IPS-18c (cell line): Measurements from ENCODE around the gene NDUFAF7.
A peak's percentile ranks its signal among the peaks of the same experiment; 100 is the strongest.
"Not testable (repeated sequence)": the region's sequence is repeated elsewhere in the genome, so short reads cannot be mapped to it uniquely, and the experiment has no call there.

ENCODE experiments used
- H3K4me3 ChIP-seq: 2 replicates; pipeline ENCODE4 v1.7.0; 2013; ENCODE audit warnings: low read depth, mild to moderate bottlenecking, low read length, moderate library complexity; ENCODE audit not compliant: insufficient read depth
- H3K9me3 ChIP-seq: one replicate; pipeline ENCODE4 v1.6.1; 2013; ENCODE audit warnings: mild to moderate bottlenecking, low read length, moderate library complexity; ENCODE audit not compliant: control insufficient read depth, insufficient read depth

The NDUFAF7 gene, protein sequence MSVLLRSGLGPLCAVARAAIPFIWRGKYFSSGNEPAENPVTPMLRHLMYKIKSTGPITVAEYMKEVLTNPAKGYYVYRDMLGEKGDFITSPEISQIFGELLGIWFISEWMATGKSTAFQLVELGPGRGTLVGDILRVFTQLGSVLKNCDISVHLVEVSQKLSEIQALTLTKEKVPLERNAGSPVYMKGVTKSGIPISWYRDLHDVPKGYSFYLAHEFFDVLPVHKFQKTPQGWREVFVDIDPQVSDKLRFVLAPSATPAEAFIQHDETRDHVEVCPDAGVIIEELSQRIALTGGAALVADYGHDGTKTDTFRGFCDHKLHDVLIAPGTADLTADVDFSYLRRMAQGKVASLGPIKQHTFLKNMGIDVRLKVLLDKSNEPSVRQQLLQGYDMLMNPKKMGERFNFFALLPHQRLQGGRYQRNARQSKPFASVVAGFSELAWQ

DNA sequence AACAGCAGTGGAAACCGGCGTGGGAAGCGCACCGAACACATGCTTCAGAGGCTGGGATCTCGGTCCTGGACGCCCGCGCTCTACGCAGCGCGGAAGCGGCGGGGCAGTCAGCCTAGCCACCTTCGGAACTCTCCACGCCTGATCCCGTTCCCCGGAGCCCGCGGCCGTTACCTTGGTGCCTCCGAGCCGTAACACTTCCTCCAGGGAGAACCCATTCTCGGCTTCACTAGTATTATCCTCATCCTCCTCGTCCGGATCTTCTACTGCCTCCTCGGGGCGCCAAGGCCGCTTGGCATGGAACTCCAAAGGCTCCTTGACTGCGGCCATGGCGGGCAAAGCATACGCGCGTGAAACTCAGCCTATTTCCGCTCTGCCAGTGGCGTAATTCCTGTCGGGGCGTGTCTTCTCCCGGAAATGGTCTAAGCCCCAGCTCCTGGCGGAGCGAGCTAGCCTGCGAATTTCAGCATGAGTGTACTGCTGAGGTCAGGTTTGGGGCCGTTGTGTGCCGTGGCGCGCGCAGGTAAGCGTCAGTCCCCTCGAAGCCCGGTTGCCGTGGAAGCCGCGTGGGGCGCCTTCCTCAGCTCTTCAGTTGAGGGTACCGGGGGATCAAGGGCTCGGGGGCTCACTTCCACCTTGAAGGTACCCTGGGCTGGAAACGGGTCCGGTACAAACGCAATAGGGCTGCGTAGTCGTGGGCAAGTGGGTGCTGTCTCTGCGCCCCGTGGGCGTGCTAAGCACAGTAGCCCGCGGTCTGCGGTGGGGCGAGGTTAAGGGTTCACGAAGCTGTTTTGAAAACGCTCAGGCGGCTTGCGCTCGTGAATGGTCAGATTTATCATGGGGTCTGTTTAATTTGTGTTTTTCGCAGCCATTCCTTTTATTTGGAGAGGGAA is at the start of gene NDUFAF7, which contains the start of gene CEBPZ:
Gene NDUFAF7, plus strand, starts transcription at position 418 of the 890 bp plus-strand sequence. Its CDS starts 48 bp downstream, at position 466.
Gene CEBPZ, minus strand, starts transcription at position 356 of the 890 bp plus-strand sequence. Its CDS starts 29 bp downstream, at position 327.
- no peaks in the 10 kb centered on the region for H3K9me3 ChIP-seq
- peak within 1 kb of the TSS; percentile 94 for H3K4me3 ChIP-seq

DNA sequence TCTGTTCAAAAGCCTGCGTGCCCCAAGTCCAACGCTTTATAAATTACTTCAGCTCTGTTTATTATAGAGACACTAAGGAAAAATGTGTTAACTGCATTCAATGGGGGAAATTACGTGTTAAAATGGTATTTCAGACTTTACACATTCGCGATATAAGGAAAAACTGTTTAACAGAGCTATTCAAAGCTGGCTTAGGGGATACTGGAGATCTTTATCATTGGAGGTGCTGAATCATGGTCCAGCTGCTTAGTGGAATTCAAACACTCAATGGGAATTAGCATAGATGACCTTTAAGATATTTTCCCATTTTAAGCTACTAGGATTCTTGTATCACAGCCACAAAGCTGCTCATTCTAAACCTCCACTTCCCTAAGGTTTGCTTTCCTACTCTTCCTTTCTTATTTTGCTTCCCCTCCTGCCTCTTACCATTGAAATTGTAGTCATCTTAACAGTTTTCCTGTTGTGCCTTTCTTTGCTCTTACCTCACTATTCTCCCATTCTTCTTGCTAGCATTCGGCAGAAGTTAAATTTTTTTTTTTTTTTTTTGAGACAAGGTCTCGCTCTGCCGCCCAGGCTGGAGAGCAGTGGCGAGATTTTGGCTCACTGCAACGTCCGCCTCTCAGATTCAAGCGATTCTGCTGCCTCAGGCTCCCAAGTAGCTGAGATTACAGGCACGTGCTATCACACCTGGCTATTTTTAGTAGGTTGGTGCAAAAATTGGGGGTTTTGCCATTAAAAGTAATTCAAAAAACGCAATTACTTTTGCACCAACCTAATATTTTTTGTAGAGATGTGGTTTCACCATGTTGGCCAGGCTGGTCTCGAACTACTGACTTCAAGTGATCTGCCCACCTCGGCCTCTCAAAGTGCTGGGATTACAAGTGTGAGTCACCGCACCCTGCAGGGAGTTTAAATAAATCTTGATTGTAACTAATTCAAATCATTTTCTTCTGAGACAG is 49.5 kb upstream of the NDUFAF7 start:
- Histone ChIP-seq H3K9me3 (no peaks in the 10 kb centered on the region), H3K4me3 (no peak overlapping the region)

DNA sequence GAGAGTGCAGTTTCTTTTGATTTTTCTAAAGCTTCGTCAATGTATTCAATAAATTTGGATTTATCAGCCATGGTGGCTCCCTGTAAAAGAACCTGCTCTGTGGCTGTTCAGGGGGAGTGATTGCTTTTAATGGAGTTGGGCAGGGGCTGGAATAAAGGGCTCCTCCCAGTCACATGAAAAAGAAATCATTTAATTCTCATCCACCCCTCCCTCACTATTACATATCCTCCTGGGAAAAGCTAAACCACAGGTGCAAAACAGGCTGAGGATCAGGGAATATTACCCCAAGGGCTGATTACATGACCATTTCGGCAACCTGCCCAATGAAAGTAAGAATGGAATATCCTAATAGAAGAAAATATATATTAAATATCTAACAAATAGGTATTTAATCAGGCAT is 42.9 kb upstream of the NDUFAF7 start, which contains the start of gene SULT6B1:
Gene SULT6B1, minus strand, starts transcription at position 101 of the 400 bp plus-strand sequence. Its CDS starts 30 bp downstream, at position 71.
- Histone ChIP-seq H3K9me3 (no peaks in the 10 kb centered on the region), H3K4me3 (no peak within 1 kb of the TSS)

DNA sequence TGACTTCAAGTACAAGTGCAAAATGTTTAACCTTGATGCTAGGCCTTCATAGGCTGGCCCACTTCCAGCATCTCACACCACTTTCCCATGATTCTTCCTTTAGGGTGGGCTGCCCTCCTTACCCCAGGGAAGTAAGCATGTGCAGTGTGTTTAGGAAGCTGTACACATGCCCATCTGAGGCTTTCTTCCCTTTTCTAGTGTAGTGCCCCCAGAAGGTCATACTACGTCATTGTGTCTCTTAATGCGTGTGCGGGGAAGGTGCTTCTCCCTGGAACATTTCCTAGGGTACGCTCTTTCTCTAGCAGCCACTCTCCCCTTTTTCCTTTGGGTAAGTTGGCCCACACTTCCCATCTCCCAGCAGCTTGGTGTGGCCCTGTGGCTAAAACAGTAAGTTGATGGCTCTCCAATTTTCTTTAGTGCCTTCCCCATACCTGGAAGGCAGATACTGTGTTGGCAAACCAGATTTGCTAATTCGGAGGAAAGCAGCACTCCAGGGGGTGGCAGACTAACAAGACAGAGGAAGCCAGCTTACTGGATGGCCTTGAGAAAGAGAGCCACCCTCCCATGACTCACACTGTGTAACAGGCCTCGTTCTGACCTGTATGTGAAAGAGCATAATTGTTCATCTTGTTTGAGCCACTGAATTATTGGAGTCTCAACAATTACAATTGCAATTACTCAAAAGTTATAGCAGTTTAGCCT is 41.9 kb upstream of the NDUFAF7 start:
- H3K9me3 ChIP-seq = no peaks in the 10 kb centered on the region

DNA sequence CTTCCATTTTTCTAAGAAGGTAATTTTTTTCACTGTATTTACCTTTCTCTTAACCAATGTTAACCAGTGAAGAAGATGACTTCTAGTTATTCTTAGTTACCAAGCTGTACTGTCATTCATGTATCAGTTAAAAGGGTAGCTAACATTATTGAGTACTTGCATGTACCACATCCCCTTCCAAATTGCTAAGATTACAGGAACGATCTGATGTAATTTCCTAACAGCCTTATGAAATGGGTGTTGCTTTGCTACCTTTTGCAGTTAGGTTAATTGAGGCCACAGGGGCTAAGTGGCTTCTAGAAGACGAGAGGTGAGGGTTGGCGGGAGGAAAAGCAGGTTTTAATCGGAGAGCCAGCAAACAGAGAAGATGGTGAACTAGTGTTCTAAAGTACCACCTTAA is 41.2 kb upstream of the NDUFAF7 start:
- Histone ChIP-seq H3K9me3 (no peaks in the 10 kb centered on the region), H3K4me3 (no peak overlapping the region)

More for the DNA sequence above, 41.9 kb upstream of the NDUFAF7 start:
- H3K4me3 ChIP-seq = no peak overlapping the region

DNA sequence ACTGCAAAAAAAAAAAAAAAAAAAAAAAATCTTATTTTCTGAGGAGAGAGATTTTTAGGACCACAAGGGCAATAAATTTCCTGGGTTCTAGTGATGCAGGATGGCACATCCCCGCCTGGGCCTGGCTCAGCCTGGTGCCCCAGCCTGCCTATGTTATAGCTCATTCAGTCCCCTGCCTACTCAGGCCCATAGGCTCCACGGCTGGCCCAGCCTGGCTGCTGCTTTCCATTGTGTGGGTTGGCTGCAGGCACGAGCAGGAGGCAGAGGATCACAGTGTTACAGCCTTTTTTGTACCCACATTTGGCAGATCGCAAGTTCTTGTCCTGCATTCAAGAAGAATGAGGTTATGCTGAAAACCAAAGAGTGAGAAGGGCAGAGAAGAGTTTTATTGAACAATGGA is 40.2 kb upstream of the NDUFAF7 start:
- Histone ChIP-seq H3K4me3 (no peak overlapping the region), H3K9me3 (no peaks in the 10 kb centered on the region)

DNA sequence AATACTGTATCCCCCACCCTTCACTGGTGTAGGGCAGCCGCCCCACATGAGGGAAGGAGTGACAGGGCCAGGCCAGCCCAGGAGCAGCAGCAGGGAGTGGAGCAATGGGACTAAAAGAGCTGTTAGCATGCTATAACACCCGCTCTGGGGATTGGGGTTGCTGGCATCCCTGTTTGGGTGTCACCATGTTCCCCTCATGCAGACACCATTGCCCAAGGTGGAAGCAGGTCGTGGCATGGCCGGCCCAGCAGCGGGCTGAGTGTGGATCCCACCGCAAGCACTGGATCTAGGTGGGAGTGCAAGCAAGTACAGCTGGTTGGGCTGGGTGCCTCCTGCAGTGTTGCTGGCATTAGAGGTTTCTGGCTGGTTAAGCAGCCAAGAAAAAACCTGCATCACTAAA is 39.7 kb upstream of the NDUFAF7 start:
- Histone ChIP-seq H3K9me3 (no peaks in the 10 kb centered on the region), H3K4me3 (no peak overlapping the region)

DNA sequence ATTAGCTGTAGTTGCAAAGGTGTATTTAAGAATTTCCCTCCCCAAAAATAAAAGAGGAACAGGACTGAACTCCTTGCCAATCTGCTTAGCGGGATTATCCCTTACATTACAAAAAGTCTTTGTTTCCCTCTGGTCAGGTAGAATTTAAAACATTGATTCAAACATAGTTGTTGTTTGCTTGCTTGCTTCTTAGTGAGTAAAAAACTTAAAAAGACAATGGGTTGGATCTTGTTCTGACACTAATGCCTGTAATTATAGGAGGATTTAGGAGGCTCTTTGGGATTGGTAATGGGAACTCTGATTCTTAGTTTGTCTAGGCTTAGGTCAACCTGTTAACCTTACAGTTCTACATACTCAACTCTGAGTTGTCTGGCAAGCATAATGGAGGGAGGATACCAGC is 38.9 kb upstream of the NDUFAF7 start:
- Histone ChIP-seq H3K4me3 (no peak overlapping the region), H3K9me3 (no peaks in the 10 kb centered on the region)

DNA sequence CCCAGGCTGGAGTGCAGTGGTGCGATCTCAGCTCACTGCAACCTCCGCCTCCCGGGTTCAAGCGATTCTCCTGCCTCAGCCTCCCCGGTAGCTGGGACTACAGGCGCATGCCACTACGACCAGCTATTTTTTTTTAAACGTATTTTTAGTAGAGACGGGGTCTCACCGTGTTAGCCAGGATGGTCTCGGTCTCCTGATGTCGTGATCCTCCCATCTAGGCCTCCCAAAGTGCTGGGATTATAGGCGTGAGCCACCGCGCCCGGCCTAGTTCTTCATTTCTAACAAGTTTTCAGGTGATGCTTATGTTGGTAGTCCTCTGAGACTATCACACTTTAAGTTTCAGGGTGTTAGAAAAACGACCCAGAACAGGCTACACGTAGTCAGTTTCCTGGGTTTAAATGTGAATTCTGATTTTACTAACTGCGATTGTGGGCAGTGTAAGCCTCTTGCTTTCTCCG is 35.6 kb upstream of the NDUFAF7 start:
- H3K9me3 ChIP-seq = not testable (repeated sequence)
- peak overlapping the region; percentile 79; the same call in 1 of the 2 replicates for H3K4me3 ChIP-seq

DNA sequence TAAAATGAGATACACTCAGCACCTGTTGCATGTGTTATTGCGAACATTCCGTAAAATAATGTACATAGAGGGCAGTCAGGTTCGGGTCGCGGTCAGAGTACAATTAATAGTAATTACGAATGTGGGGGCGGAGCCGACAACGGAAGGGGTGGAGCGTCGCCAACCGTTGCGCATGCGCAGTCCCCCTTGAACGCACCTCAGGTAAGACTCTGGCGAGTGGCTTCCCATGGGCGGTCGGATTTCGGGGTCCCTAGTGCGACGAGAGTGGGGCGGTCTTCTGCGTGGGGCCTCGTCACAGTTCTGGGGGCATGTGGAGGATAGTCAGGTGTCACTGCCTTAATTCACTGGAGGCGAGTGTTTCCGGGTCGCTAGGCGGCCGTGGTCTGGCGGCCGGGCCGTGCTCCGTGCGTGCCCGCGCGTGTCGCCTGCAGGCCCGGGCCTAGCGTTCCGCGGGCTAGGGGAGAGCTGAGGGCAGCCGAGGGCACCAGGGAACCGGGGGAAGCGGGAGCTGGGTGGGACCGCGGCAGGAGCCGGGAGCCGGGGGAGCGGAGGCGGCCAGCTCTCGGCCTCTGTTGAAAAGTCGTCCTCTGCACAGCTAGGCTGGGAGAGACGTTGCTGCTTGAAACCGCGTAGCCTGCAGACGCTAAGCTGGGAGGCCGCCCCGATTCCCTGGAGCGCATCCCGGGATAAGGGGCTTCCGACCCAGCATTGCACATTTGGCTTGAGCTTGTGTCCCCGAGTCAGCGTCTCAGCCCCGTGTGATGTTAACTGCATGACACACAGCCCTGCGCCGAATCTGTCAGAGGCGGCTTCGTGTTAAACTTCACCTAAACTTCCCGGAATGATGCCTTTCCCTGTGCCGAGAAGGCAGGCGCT is 34.9 kb upstream of the NDUFAF7 start, which contains the start of gene CEBPZOS:
Gene CEBPZOS, plus strand, starts transcription at position 177 of the 876 bp plus-strand sequence. CDS start 3,209 bp downstream, outside the sequence.
- Histone ChIP-seq H3K9me3 (no peaks in the 10 kb centered on the region), H3K4me3 (peak within 1 kb of the TSS; percentile 79)

DNA sequence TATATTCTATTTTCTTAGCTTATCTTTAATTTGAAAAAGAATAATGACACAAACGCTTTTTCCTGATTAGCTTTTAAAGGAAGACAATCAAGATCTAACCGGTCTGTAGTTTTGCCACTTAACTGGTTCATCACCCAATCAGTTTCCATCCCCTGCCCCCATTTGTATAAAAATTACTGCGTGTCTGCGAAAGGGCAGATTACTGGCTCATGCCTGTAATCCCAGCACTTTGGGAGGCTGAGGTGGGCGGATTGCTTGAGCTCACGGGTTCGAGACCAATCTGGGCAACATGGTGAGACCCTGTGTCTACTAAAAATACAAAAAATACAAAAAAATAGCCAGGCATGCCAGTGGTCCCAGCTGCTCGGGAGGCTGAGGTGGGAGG is 32.8 kb upstream of the NDUFAF7 start:
- Histone ChIP-seq H3K9me3 (no peaks in the 10 kb centered on the region), H3K4me3 (no peak overlapping the region)

DNA sequence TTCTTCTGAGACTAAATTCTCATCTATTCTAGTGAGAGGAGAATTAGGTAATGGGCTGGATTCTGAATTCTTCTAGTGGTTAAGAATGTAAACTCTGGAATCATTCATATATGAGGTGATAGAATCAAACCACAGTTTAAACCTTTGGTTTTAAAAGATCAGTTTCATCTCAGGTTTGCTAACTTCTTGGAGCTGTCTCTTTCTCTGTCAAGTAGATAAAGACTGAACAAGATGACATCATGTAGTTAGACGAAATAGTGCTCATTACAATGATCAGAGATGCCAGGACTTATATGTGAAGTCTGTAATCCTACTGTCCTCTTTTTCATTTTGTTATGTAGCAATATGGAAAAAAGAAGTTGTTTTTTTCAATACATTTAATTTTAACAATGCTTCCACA is 30.2 kb upstream of the NDUFAF7 start:
- H3K4me3 ChIP-seq = no peak overlapping the region
- no peaks in the 10 kb centered on the region for H3K9me3 ChIP-seq

DNA sequence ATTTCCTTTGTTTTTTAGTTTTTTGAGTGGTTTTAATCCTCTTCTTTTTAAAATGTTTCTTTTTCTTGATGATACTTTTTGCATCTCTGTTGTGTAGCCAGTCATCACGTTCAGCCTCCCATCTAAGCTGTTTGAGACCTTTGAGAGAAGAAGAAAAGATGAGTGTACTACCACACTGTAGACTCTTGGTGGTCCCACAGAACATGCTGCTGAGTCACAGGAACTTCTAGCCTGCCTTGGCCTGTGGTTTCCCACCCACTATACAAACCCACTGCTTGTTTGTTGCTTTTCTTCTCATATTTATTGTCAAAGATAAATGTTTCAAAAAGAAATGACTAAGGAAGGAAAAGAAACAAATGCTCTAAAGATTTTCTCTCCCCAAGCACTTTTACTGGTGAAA is 29.7 kb upstream of the NDUFAF7 start:
- H3K4me3 ChIP-seq = no peak overlapping the region
- no peaks in the 10 kb centered on the region for H3K9me3 ChIP-seq

DNA sequence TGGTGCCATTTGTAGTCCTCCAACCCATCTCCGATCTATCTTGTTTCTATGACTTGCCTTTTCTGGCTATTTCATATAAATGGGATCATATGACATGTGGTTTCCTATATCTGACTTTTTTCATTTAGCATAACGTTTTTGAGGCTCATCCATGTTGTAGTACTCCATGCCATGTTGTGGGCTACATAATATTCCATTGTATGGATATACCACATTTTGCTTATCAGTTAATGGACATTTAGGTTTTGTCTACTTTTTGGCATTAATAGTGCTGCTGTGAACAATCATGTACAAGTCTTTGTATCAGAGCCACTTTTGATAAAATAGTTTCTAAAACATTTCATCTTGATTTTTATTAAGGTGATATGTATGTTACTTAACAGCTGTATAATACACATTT is 27.8 kb upstream of the NDUFAF7 start:
- H3K9me3 ChIP-seq = no peaks in the 10 kb centered on the region

DNA sequence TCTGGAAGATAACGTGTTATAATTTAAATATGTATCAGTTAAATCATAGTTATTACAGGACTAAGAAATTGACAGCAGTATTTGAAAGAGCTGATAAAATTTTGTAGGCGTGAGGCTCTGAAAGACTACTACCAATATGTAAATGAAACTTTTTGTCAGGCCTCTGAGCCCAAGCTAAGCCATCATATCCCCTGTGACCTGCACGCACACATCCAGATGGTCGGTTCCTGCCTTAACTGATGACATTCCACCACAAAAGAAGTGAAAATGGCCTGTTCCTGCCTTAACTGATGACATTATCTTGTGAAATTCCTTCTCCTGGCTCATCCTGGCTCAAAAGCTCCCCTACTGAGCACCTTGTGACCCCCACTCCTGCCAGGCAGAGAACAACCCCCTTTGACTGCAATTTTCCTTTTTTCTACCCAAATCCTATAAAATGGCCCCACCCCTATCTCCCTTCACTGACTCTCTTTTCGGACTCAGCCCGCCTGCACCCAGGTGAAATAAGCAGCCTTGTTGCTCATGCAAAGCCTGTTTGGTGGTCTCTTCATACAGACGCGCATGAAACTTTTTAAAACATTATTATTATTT is 26.3 kb upstream of the NDUFAF7 start:
- H3K4me3 ChIP-seq, H3K9me3 ChIP-seq: not testable (repeated sequence)

More for the DNA sequence above, 27.8 kb upstream of the NDUFAF7 start:
- H3K4me3 ChIP-seq = no peak overlapping the region
